D341Med (cell line): ENCODE results near the gene SLC4A2.
"Not testable (repeated sequence)": the region's sequence is repeated elsewhere in the genome, so short reads cannot be mapped to it uniquely, and the experiment has no call there.

ENCODE experiments used
- DNase-seq: peaks from one replicate; pipeline ENCODE4 v3.0.0; 2012; ENCODE audit warnings: low spot score

SLC4A2 gene, protein sequence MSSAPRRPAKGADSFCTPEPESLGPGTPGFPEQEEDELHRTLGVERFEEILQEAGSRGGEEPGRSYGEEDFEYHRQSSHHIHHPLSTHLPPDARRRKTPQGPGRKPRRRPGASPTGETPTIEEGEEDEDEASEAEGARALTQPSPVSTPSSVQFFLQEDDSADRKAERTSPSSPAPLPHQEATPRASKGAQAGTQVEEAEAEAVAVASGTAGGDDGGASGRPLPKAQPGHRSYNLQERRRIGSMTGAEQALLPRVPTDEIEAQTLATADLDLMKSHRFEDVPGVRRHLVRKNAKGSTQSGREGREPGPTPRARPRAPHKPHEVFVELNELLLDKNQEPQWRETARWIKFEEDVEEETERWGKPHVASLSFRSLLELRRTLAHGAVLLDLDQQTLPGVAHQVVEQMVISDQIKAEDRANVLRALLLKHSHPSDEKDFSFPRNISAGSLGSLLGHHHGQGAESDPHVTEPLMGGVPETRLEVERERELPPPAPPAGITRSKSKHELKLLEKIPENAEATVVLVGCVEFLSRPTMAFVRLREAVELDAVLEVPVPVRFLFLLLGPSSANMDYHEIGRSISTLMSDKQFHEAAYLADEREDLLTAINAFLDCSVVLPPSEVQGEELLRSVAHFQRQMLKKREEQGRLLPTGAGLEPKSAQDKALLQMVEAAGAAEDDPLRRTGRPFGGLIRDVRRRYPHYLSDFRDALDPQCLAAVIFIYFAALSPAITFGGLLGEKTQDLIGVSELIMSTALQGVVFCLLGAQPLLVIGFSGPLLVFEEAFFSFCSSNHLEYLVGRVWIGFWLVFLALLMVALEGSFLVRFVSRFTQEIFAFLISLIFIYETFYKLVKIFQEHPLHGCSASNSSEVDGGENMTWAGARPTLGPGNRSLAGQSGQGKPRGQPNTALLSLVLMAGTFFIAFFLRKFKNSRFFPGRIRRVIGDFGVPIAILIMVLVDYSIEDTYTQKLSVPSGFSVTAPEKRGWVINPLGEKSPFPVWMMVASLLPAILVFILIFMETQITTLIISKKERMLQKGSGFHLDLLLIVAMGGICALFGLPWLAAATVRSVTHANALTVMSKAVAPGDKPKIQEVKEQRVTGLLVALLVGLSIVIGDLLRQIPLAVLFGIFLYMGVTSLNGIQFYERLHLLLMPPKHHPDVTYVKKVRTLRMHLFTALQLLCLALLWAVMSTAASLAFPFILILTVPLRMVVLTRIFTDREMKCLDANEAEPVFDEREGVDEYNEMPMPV

GRCh38 chr7:151059367-151060112, at the start of gene SLC4A2:
SLC4A2 (plus strand) TSS chr7:151059589; CDS start chr7:151061988, 2,399 bp downstream.
- DNase-seq: peak; percentile 90

DNA sequence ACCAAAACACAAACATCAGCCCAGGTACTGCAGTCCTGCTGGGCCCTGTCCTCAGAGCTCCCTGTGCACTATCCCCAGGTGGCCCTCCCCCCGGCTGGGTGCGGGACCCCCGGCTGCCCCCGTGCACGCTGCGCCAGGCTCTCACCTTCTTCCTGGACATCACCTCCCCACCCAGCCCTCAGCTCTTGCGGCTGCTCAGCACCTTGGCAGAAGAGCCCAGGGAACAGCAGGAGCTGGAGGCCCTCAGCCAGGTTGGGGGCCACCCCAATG, 49.4 kb upstream of the SLC4A2 start:
- no peak for DNase-seq

GRCh38 chr7:151010307-151011096, 48.9 kb upstream of the SLC4A2 start:
- DNase-seq: no peak

GRCh38 chr7:151011097-151011409, 48.3 kb upstream of the SLC4A2 start:
- no peak for DNase-seq

DNA sequence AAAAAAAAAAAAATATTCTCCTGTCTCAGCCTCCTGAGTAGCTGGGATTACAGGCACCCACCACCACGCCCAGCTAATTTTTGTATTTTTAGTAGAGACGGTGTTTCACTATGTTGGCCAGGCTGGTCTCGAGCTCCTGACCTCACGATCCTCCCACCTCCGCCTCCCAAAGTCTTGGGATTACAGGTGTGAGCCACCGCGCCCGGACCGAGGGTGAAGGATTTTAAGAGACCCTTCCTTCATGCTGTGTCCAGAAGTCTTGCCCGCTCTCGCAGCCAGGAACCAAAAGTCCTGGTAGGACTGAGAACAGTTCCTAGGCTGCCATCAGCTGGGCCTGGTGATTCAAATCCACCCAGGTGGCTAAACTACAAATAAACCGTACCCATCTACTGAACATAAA, 47.8 kb upstream of the SLC4A2 start:
- DNase-seq: not testable (repeated sequence)

DNA sequence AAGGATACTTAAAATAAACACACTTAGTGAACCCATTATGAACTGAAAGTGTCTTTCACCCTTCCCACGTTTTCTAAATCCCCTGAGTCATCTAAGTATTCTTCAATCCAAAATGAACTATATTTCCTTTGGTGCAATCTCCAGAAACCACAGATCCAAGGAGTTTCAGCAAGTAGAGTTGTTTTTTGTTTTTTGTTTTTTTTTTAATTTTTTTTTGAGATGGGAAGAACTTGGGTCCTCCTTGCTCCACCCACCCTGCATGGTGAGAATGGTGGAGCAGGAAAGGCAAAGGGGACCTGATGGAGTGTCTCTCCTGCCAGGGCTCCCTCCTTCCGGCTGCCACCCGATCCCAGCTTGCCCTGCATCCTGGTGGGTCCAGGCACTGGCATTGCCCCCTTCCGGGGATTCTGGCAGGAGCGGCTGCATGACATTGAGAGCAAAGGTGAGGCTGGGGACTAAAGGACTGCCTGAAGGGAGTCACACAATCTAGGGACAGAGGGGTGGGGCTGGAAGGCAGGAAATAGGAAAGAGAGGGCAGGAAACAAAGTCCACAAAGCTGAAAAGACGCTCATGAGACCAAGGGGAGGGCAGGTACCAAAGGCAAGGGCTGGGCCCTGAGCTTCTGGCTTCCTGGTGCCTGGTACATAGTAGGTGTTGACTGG, 47.2 kb upstream of the SLC4A2 start:
- no peak for DNase-seq

DNA sequence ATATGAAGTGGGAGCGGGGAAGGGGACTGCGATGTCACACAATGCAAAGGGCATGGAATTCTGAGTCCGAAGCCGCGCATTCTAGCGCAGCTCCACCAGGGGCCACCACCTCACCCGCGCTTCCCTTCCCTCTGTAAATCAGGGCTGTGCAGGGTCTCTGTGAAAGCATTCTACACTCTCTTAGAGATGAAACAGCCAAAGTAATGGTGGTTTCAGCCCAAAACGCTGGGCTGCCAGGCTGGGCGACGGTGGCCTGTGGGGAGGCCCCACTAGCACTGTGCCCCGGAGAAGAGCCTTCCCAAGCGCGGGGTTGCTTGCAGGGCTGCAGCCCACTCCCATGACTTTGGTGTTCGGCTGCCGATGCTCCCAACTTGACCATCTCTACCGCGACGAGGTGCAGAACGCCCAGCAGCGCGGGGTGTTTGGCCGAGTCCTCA, 46.5 kb upstream of the SLC4A2 start:
- peak; percentile 82 for DNase-seq

DNA sequence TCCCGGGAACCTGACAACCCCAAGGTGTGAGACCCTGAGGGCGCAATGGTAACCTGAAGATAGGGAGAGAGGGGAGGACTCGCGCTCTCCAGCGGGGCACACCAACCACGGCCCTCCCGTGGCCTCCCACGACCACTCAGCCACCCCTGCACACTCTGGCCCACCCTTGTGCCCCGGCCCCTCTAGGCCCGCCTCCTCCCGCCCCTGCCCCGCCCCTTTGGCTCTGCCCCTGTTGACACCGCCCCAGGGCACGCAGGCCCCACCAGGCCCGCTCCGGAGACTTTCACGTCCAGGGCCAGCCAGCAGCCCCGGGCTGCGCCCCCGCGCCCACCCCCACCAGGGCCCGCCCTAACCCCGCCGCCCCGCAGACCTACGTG, 46.0 kb upstream of the SLC4A2 start:
- no peak for DNase-seq

GRCh38 chr7:151013733-151014497, 45.5 kb upstream of the SLC4A2 start:
- no peak for DNase-seq

DNA sequence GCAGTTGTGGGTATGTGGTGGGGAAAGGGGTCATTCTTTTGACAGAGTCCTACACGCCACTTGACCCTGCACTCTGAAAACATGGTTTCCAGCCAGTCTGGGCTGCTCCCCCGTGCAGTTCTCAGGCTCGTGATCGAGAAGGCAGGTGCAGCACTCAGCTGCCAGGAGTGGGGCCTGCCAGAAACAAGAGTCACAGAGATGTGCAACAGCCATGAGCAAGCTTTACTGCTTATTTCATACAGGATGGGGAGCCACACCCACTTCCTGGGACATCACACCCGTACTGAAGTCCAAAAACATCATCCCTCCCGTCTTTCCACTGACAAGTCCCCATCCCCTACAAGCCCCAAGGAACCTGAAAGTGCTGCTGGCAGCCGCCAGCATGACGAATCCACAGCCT, 44.4 kb upstream of the SLC4A2 start:
- no peak for DNase-seq

- DNase-seq: no peak
Measured at GRCh38 chr7:151015967-151016366, 43.4 kb upstream of the SLC4A2 start.

GRCh38 chr7:151016505-151016904, 42.9 kb upstream of the SLC4A2 start:
- DNase-seq: no peak

- no peak for DNase-seq
Measured at GRCh38 chr7:151016942-151017341, 42.4 kb upstream of the SLC4A2 start.

DNA sequence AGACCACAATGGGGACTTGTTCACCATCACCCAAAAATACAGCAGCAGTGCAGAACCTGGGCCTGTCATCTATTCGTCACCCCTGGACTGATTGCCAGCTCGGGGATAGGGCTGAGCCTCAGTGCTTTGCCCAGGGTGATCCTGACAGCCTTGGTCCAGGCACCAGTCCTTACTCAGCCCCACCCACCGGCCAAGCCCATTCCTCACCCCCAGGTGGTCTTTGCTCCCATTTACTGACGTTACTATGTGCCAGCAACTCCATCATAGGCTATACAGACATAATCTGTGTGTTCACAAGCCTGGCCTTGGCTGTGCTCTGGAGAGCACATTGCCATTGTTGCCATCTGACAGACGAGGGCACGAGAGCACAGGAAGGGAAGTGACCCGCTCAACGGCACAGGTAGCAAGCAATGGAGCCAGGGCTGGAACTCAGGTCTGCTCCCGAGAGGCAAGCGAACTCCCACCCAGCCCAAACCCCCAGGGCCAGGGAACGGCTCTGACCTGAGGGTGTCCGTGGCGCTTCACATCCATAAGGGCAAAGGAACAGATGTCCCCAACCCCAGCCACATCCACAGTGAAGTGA, 41.9 kb upstream of the SLC4A2 start:
- no peak for DNase-seq

GRCh38 chr7:151017953-151018420, 41.4 kb upstream of the SLC4A2 start:
- DNase-seq: peak; percentile 93

GRCh38 chr7:151018421-151019129, 40.8 kb upstream of the SLC4A2 start:
- no peak for DNase-seq

DNA sequence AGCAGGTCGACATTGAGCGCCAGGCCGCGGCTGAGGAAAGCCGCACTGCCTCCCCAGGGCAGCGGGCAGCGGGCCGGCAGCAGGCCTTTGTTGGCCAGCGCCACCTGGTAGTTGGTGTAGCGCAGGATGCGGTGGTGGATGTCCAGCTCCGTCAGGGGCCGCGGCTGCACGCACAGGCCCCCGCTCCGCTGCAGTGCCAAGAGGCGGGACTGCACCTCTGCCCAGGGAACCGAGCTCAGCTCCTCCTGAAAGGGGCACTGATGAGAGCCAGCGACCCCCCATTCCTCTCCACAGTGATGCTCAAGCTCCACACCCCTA, 40.3 kb upstream of the SLC4A2 start:
- DNase-seq: no peak

GRCh38 chr7:151020231-151020630, 39.2 kb upstream of the SLC4A2 start:
- no peak for DNase-seq

DNA sequence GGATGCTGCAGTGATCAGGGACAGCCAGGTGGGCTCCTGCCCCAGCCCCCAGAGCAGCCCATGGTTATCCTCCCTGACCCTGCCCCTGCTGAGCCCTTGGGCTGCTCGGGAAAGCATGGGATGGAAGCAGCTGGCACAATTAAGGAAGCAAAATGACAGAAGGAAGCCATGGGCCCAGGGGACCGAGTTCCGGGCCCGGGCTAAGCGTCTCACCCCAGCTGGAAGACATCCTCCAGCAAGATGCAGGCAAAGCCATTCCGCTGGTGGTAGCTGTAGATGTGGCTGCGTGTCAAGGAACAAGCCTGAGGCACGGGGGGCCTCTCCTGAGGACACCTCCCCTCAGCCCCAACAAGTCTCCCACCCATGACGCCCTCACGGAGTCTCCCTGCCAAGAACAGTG, 36.2 kb upstream of the SLC4A2 start:
- peak; percentile 73 for DNase-seq
